ENCODE results near the gene C19orf25.

C19orf25 gene

GRCh38 chr19:1433119-1434039, 45.6 kb downstream of the C19orf25 start:
- no peak for DNase-seq (ENCODE audit: low read depth, low spot score)

GRCh38 chr19:1432507-1432887, 46.5 kb downstream of the C19orf25 start:
- no peak for DNase-seq (ENCODE audit: low read depth, low spot score)

GRCh38 chr19:1431759-1432506, 47.1 kb downstream of the C19orf25 start:
- DNase-seq (ENCODE audit: low read depth, low spot score), result no peak

- DNase-seq (ENCODE audit: low read depth, low spot score), result no peak
These were observed 48.8 kb downstream of the C19orf25 start for GRCh38 chr19:1430246-1430645.

- no peak for DNase-seq (ENCODE audit: low read depth, low spot score)
These were observed 49.3 kb downstream of the C19orf25 start for GRCh38 chr19:1429750-1430149.

GRCh38 chr19:1428738-1429391, 50.1 kb downstream of the C19orf25 start:
- DNase-seq (ENCODE audit: low read depth, low spot score), result no peak

GRCh38 chr19:1427221-1427920, 51.6 kb downstream of the C19orf25 start:
- DNase-seq (ENCODE audit: low read depth, low spot score), result no peak

- DNase-seq (ENCODE audit: low read depth, low spot score), result no peak
These were observed 52.3 kb downstream of the C19orf25 start for GRCh38 chr19:1426736-1427135.

GRCh38 chr19:1425902-1426301, 53.1 kb downstream of the C19orf25 start:
- DNase-seq (ENCODE audit: low read depth, low spot score), result no peak

- DNase-seq (ENCODE audit: low read depth, low spot score), result peak; percentile 36
These were observed 53.7 kb downstream of the C19orf25 start for GRCh38 chr19:1425102-1425837.

GRCh38 chr19:1424192-1424955, 54.6 kb downstream of the C19orf25 start:
- DNase-seq (ENCODE audit: low read depth, low spot score), result no peak

GRCh38 chr19:1423436-1424191, 55.4 kb downstream of the C19orf25 start:
- no peak for DNase-seq (ENCODE audit: low read depth, low spot score)

All from astrocyte of the hippocampus (primary cell).